ENCODE data around the gene BNIP3.

The BNIP3 gene

DNA sequence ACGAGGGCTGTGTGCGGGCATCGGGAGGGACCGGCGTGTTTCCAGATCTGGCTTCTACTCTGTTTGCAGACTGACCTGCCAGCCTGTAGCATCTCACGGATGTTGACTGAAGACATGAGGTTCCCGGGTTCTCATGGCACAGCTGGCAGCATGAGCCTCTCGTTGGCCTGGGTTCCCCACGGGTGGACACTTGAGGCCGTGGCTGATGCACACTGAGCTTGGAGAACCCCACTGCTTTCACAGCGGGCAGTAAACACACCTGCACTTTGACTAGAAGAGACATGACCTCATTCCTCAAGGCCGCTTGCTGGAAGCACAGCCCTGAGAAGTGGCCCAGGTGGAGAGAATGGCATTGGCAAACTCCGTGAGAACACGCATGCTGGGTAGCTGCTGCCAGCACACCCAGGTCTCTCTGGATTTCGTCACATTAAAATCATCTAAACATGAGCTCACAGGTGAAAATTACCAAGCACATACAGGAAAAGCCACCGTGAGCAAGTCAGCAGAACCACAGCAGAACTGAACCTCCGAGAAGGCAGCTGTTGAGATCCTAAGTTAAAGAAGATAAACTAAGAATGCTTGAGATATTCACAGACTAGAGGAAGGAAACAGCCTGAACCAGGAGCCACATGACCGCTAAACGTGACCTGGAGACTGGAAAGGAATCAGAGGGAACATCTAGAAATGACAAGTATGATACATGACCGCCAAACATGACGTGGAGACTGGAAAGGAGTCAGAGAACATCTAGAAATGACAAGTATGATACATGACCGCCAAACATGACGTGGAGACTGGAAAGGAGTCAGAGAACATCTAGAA is 32.5 kb downstream of the BNIP3 start:
- ATAC-seq, result no peak

DNA sequence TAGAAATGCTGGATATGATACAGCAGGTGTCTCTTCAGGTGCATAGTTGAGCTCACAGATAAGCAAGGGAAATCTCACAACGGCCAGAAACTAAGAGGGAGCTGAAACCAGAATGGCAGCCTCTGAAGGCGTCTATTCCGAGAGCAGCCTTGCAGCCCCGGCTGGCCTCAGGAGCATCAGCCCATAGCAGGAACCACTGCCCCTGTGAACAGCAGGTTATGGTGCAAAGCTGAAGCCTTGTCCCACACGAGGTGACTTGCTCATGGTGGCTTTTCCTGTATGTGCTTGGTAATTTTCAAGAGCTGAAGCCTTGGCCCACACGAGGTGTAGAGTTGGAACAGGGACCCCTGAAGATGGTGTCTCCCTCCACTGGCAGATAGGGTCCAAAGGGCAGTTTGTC is 33.2 kb downstream of the BNIP3 start:
- no peak for ATAC-seq

- ATAC-seq, result no peak
These were observed 33.9 kb downstream of the BNIP3 start for GRCh38 chr10:131947631-131948347.

- ATAC-seq, result no peak
These were observed 34.8 kb downstream of the BNIP3 start for GRCh38 chr10:131946880-131947279.

GRCh38 chr10:131946321-131946751 is 35.4 kb downstream of the BNIP3 start:
- no peak for ATAC-seq

DNA sequence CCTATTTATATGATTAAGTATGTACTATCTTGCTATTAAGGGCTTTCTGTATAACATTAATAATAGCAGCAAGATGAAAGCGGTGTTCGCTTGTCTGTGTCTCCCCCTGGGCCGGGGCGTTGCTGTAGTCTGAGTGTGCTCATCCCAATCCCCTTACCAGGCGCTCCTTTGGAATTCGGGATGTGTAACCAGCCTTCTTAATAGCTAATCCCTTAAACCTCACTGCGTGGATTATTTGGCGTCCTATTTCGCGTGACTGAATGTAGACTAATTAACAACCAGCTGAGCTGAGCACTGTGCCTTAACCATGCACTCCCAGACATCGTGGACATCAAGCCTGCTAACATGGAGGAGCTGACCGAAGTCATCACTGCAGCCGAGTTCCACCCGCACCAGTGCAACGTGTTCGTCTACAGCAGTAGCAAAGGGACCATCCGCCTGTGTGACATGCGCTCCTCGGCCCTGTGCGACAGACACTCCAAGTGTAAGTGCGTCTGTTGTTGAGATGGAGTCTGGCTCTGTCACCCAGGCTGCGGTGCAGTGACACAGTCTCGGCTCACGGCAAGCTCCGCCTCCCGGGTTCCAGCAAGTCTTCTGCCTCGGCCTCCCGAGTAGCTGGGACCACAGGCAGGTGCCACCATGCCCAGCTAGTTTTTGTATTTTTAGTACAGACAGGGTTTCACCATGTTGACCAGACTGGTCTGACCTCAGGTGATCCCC is 36.6 kb downstream of the BNIP3 start:
- ATAC-seq, result no peak

- ATAC-seq, result no peak
These were observed 37.3 kb downstream of the BNIP3 start for GRCh38 chr10:131944412-131944811.

GRCh38 chr10:131943021-131943814 is 38.5 kb downstream of the BNIP3 start:
- ATAC-seq, result no peak

DNA sequence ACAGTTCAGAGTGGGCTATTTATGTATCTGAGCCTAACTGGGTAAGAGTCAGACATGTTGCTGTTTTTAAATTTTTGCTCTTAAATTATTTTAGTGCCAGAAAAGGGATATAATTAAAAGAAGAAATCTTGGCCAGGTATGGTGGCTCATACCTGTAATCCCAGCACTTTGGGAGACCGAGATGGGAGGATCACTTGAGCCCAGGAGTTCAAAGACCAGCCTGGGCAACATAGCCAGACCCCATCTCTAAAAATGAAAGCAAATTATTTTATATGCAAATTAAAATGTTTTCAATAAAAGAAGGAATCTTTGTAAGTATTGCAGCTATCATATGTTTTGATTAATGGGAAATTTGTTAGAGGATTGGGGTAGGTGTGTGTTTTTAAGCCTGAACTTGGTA is 39.3 kb downstream of the BNIP3 start:
- ATAC-seq, result no peak

DNA sequence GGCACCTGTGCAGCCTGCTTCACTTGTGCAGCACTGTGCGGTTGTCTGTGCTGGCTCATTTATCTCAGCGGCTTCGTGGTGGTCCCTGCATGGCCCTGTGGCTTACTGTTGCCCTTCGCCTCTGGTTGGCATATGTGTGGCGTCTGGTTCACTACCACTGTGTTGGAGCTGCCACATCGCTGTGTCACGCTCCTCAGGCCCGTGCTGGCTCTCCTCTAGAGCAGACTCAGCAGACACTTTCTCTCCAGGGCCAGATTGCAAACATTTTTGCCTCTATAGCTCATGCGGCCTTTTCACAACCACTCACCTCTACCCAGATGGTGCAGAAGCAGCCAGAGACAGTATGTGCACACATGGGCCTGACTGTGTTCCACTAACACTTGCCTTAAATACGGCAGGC is 43.0 kb downstream of the BNIP3 start:
- ATAC-seq, result no peak

- no peak for ATAC-seq
These were observed 43.9 kb downstream of the BNIP3 start for GRCh38 chr10:131937836-131938235.

- ATAC-seq, result no peak
These were observed 45.0 kb downstream of the BNIP3 start for GRCh38 chr10:131936736-131937135.

DNA sequence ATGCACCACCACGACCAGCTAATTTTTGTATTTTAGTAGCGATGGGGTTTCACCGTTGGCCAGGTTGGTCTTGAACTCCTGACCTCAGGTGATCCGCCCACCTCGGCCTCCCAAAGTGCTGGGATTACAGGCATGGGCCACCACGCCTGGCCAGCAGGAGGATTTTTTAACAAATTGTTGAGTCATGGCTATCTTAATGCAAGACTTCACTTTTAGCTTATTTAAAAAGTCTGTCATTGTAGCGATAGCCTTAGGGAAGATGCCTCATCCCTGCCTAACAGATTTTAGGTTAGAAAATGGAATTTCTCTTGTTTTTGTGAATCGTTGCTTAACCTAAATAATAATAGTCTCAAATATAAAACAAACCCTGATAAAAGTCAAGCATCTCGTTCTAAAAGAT is 45.4 kb downstream of the BNIP3 start:
- no peak for ATAC-seq

GRCh38 chr10:131935260-131935659 is 46.5 kb downstream of the BNIP3 start:
- ATAC-seq, result no peak

DNA sequence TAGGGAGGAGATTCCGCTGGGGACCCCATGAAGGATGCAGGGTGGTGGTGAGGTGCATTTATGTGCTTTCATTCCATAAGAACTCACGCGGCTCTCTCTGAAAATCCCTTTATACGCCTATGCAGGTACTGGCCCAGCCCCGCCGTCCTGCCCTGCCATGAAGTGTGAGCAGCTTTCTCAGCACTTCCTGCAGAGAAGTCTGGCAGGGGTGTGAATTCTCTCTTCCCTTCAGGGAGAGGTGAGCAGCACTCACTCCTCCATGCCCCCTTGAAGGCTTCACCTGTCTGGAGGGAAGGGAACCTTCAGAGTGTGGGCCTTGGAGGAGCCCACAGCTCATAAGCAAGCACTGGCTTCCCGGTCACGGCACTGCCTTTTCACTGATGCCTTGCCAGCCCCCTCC is 47.0 kb downstream of the BNIP3 start:
- no peak for ATAC-seq

GRCh38 chr10:131933696-131934086 is 48.0 kb downstream of the BNIP3 start:
- ATAC-seq, result no peak

DNA sequence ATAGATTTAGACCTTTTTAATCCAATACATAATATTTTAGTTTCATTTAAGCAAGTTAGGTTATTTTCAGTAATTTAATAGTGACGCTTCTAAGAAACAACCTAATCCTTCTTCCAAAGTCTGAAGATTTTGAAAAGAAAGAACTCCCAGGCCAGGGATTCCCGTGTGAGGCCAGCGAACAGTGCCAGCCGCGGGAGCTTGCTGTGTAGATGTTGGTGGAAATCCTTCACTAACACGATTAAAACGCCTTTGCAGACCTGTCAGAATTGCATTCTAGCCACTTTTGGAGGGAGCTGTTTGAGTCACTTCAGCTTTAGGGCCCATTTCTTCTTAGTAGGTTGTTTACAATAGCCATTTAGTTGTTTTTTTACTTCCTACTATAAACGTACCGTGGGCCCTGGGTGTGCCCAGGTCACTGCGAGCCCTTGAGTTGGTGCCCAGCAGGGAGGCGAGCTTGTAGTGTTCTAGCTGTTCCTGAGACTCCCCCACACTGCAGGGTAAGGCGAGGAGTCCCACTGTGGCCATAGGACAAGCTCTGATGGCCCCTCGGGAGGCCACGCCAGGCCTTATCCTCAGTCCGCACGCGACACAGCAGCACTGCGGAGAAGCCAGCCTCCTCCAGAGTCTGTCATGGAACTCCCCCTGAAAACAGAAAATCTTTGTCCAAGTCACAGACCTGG is 48.6 kb downstream of the BNIP3 start:
- ATAC-seq, result no peak

DNA sequence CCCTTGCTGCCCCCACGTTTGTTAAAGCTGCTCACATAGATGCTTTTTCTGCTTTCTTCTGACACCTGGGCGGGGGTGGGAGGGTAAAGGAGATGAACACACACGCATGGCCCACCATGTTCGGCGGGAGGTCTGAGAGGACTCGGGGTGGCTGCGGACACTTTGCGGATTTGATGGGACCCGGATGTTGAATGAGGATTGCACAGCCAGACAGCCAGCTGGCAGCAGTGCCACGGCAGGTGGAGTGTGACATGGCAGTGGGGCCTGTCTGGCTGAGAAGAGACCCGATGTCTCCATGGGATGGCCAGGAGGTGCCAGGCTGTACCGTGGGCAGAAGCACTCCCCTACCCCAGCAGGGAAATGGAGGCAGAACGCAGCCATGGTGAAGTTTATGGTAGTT is 49.7 kb downstream of the BNIP3 start:
- no peak for ATAC-seq

DNA sequence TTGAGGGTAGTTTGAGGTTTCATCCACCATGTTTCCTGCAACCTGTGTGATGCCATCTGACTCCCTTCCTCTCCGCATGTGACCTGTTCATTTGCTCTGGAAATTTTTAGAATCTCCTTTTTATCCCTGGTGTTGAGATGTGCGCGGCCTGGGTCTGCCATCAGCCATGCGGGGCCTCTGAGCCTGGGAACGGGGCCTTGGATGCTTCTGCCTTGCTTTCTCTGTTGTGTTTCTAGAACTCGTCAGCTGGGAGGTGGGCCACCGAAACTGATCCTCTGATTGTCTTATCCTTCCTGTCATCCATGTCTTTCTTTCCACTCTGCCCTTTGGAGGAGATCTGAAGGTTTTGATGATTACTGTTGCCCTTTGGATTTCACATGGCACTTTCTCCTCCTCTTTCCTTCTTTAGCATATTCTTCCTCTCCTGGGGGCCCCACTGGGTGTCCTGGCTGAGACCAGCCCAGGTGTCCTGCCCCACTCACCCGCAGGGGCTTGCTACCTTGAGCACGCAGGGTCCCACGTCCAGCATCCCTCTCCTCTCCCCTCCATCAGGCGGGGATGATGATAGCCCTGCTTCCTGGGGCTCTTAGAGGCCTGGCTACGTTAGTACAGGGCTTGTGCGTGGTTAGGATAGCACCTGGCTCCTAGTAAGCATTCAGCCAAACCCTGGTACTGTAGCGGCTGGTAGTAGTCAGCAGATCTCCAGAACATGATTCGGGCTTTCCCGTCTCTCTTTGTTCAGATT is 51.0 kb downstream of the BNIP3 start:
- ATAC-seq, result no peak

DNA sequence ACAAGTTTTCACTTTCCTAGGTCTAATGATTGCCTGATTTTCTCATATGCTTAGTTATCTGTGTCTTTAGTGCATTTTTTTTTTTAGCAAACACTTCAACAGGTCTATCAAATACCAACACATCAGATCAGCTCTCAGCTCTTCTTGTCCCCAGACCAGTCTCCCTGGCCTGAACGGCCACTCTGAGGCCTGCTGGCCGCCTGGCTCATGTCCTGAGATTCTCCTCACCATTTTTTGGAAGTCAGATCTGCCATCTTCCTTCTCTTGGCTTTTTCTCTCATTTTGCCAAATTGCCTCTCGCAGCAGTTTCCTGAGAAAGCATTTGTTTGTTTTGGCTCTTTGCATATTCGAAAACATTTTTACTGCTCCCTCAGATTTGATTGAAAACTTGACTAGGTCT is 51.6 kb downstream of the BNIP3 start:
- no peak for ATAC-seq

DNA sequence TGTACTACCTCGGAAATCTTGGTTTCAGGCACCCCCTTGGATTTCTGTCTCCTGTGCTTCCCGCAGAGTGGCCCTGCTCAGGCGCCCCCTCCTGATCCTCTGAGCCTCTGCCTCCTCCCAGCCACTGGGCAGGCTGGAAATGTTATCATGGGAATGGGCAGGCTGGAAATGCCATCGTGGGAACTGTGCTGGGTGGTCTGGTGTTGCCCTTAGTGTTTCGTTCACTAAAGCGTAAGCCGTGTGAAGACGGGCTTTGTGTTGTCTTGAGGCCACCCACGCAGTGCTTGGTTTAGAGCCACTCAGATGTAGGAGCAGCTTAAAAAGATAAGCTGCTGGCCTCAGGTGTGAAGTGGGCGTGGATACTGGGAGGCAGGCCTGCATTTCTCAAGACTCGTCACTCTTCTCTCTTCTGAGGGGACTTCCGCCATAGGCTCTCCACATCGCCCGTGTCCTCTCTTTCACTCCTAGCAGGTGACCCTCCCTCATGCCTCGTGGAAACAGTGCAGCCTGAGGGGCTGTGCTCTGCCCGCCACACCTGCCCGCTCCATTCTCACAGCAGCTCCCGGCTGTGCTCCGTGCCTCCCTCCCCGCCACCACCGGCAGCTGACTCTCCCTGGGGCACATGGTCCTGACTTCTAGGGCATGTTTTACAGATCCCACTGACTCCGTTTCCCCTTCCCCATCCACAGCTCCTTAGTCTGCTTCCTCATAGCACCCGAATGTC is 52.4 kb downstream of the BNIP3 start:
- ATAC-seq, result no peak

Measured in activated CD4-positive, CD25-positive, alpha-beta regulatory T cell treated with anti-CD3 and anti-CD28 coated beads, Interleukin-2, amount 50 U/mL, for 24 hours (primary cell).